Rectal smooth muscle tissue (tissue), 1 donor: Measurements from ENCODE around the gene LHX6.
A peak's percentile ranks its signal among the peaks of the same experiment; 100 is the strongest.

Experiments
- H3K27ac ChIP-seq: one replicate; pipeline ENCODE4 v1.7.0; 2013; ENCODE audit warnings: low read depth, low read length, inconsistent platforms
- H3K27me3 ChIP-seq: one replicate; pipeline ENCODE4 v1.7.0; 2013; ENCODE audit warnings: low read length; ENCODE audit not compliant: control insufficient read depth, insufficient read depth
- H3K36me3 ChIP-seq: one replicate; pipeline ENCODE4 v1.7.0; 2013; ENCODE audit warnings: low read length; ENCODE audit not compliant: control insufficient read depth, insufficient read depth
- H3K4me1 ChIP-seq: one replicate; pipeline ENCODE4 v1.7.0; 2013; ENCODE audit warnings: low read length; ENCODE audit not compliant: control insufficient read depth, insufficient read depth
- H3K4me3 ChIP-seq: one replicate; pipeline ENCODE4 v1.7.0; 2013; ENCODE audit warnings: low read length
- H3K9ac ChIP-seq: one replicate; pipeline ENCODE4 v1.7.0; 2013; ENCODE audit warnings: low read length

Gene LHX6

DNA sequence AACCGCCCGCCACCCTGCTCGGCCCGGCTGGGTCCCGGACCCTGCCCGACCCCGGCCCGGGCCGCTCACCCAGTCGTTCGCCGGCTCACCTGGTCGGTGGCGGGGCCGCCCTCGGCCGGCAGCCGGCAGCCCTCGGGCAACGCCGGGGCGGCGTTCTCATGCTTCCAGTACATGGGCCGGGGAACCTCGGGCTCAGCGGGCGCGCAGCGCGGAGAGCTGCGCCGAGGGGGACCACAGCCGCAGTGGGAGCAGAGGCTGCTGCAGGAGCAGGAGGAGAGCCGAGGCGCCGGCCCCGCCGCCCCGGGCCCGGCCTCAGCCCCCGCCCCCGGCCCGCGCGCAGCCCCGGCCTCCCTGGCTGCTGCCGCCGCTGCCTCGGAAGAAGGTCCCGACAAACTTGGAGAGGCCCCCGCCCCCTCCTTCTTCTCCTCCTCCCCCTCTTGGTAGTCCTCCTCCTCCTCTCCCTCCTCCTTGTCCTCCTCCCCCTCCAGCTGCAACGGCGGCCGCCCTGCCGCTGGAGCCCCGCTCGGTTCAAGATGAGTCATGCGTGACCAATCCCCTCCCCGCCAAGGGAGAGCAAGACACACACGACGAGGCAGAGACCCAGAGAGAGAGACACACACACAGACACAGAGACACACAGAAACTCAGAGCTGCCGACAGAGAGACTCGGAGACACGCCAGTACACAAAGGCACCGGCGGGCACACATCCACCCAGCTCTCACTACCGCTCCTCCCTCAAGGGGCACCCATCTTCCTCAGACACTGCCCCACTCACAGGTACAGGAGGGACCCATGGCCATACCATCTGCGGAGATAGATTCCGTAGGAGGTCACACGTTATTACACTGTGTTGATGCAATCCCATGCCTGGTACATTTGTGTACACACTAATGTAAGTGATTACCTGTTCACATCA, at the start of gene LHX6:
TSS of gene LHX6 (minus strand) at position 390 of the 917 bp plus-strand sequence. CDS start at position 173, 217 bp downstream.
- Histone ChIP-seq H3K4me1 (no peaks in the 10 kb centered on the region), H3K4me3 (peak within 1 kb of the TSS; percentile 22), H3K9ac (no peak within 1 kb of the TSS), H3K27me3 (peaks cover 43% of the 10 kb centered on the region), H3K27ac (no peak within 1 kb of the TSS), H3K36me3 (no peaks in the 10 kb centered on the region)

DNA sequence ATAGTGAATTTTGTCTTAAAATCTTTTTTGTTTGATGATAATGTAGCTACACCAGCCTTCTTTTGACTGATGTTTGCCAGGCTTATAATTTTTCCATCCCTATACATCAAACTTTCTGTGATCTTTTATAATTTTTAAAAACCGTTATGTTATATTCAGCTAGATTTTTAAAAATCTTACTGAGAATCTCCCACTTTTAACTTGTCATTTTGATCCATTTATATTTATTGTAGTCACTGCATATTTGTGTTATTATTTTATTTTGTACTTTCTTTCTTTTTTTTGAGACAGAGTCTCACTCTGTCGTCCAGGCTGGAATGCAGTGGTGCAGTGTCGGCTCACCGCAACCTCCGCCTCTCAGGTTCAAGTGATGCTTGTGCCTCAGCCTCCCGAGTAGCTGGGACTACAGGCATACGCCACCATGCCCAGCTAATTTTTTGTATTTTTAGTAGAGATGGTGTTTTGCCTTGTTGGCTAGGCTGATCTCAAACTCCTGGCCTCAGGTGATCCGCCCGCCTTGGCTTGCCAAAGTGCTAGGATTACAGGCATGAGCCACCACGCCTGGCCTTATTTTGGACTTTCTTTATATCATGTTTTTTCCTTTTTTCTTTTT, 48.6 kb upstream of the LHX6 start:
- H3K9ac ChIP-seq: no peak overlapping the region
- no peak overlapping the region for H3K4me3 ChIP-seq
- no peaks in the 10 kb centered on the region for H3K27me3 ChIP-seq
- no peaks in the 10 kb centered on the region for H3K4me1 ChIP-seq
- H3K27ac ChIP-seq: no peak overlapping the region
- H3K36me3 ChIP-seq: peaks cover 15% of the 10 kb centered on the region

DNA sequence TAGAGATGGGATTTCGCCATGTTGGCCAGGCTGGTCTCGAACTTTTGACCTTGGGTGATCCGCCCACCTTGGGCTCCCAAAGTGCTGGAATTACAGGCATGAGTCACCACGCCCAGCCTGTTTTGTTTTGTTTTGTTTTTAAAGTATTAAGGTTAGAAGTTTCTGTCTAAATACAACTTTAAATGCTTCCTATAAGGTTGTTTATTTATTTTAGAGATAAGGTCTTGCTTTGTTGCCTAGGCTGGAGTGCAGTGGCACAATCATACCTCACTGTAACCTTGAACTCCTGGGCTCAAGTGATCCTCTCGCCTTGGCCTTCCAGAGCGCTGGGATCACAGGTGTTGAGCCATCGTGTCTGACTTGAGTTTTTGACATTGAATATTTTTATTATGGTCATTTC, 47.3 kb upstream of the LHX6 start:
- Histone ChIP-seq H3K27me3 (no peaks in the 10 kb centered on the region), H3K4me1 (no peaks in the 10 kb centered on the region), H3K36me3 (peaks cover 9% of the 10 kb centered on the region), H3K9ac (no peak overlapping the region), H3K27ac (no peak overlapping the region), H3K4me3 (no peak overlapping the region)

DNA sequence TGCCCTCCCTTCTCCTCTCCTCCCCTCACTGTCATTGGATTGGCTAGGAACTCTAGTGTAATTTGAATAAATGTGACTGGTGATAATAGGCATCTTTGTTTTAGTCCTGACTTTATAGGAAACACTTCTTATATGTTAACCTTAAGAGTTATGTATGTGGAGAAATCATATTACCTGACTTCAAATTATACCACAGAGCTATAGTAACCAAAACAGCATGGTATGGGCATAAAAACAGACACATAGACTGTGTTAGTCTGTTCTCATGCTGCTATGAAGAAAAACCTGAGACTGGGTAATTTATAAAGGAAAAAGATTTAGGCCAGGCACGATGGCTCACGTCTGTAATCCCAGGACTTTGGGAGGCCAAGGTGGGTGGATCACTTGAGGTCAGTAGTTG, 45.3 kb upstream of the LHX6 start:
- H3K27ac ChIP-seq: no peak overlapping the region
- H3K4me1 ChIP-seq: no peaks in the 10 kb centered on the region
- H3K9ac ChIP-seq: no peak overlapping the region
- no peak overlapping the region for H3K4me3 ChIP-seq
- no peaks in the 10 kb centered on the region for H3K27me3 ChIP-seq
- H3K36me3 ChIP-seq: peaks cover 6% of the 10 kb centered on the region

DNA sequence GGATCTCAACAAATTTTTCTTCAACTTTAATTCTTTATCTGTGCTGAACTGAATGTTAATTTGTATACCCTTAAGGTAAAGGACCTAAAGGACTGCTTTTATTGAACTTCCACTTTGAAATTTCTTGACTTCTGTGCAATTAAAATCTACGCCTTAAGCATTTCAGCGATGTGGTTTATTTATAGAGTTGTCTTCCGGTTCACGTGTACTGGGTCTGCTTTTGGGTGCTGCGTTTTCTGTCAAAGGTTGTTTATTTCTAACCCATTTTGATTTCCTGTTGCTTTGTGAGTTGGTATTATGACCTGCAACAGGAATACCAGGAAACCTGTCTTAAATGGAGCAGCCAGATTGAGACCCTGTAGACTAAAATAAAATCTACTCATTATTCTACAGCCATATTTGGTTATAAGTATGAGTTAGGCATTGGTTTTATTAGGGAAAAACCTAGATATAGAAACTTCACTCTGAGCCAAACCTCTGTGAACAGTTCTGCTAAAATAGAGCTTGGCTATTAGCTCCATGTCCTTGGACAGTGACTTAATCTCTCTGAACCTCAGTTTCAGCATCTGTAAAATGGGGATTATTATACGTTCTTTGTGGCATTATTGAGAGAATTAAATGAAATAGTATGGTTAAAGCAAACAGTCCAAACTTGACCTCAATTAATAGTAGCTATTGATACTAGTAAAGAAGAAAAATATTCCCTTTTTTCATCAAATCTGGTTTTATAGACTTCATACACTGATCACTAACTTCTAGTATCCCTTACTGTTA, 39.5 kb upstream of the LHX6 start:
- H3K27me3 ChIP-seq: no peaks in the 10 kb centered on the region
- H3K9ac ChIP-seq: no peak overlapping the region
- H3K27ac ChIP-seq: no peak overlapping the region
- H3K4me3 ChIP-seq: no peak overlapping the region
- H3K36me3 ChIP-seq: no peaks in the 10 kb centered on the region
- peaks cover 12% of the 10 kb centered on the region for H3K4me1 ChIP-seq

DNA sequence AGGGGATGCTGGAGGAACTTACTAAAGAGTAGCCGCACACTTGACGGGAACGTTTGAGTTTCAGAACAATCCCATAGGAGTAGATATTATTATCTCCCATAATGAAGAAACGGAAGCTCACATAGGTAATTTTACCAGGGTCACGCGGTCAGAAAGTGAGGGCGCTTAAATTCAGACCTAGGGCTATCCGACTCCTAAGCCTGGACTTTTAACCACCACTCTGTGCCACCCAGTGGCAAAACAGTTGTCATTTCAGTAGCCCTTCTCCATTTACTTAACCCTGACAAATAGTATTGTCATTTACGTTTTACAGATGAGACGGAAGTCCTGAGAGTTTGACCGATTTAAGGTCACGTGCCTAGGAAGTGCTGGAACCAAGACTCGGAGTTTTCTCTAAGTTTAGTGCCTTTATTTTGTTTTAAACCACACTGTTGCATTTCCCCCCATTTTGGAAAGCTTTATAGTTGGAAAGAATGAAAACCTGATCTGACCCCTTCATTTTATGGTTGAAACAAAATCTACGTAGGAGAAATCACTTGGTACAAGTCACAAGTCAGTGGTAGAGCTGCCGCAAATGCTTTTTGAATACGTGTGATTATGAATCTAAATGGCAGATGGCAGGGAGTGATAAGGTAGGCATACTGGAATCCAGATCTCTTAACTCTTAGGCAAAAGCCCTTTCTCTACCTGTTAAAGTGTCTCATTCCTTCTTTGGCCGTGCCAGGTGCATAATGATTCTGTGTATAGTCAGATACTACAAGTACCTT, 36.6 kb upstream of the LHX6 start:
- H3K4me1 ChIP-seq: peaks cover 22% of the 10 kb centered on the region
- peak overlapping the region; percentile 90 for H3K27ac ChIP-seq

DNA sequence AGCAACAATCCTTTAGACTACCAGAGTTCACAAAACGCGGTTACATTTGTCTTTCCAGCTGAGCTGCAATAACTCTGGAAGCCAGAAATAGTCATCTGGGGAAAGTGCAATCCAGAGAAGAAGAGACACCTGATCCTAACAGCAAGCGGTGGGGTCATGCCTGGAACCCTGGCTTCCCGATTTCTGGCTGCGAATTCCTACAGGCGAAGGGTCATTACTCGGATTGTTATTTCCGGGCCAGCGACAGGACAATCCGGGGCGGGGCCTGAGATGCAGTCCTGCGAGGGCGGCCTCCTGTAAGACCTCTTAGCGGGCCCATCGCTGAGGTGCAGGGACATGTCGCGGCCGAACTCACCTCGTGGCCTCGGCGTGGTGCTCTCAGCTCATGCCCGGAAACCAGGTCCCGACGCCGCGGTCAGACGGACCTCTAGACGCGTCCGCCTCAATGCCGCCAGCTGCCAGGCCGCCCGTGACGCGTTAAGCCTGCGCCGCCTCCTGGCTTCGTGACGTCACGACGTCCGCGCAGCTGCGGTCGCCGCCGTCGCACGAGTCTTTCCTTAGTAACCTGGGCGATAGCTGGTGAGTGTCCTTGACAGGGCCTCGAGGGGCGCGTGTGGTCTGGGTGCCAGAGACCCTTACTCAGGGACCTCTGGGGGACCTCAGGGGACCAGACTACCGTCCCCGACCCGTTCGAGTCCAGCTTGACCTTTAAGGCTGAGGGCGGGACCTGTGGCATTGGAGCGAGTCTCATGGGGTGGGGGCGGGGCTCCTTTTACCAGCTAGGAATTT, 35.8 kb upstream of the LHX6 start, which contains the start of the genes MRRF and RBM18:
TSS of gene MRRF (plus strand) at position 523 of the 789 bp plus-strand sequence. CDS start 6,010 bp downstream, outside the sequence.
TSS of gene RBM18 (minus strand) at position 481 of the 789 bp plus-strand sequence. CDS start 3,348 bp downstream, outside the sequence.
- H3K27ac ChIP-seq: peak within 1 kb of the TSS; percentile 90
- peaks cover 6% of the 10 kb centered on the region for H3K36me3 ChIP-seq
- peaks cover 22% of the 10 kb centered on the region for H3K4me1 ChIP-seq
- peak within 1 kb of the TSS; percentile 92 for H3K9ac ChIP-seq
- H3K4me3 ChIP-seq: peak within 1 kb of the TSS; percentile 75
- H3K27me3 ChIP-seq: no peaks in the 10 kb centered on the region

More for the DNA sequence above, 36.6 kb upstream of the LHX6 start:
- peaks cover 6% of the 10 kb centered on the region for H3K36me3 ChIP-seq
- H3K4me3 ChIP-seq: peak overlapping the region; percentile 75
- H3K9ac ChIP-seq: peak overlapping the region; percentile 92
- no peaks in the 10 kb centered on the region for H3K27me3 ChIP-seq

DNA sequence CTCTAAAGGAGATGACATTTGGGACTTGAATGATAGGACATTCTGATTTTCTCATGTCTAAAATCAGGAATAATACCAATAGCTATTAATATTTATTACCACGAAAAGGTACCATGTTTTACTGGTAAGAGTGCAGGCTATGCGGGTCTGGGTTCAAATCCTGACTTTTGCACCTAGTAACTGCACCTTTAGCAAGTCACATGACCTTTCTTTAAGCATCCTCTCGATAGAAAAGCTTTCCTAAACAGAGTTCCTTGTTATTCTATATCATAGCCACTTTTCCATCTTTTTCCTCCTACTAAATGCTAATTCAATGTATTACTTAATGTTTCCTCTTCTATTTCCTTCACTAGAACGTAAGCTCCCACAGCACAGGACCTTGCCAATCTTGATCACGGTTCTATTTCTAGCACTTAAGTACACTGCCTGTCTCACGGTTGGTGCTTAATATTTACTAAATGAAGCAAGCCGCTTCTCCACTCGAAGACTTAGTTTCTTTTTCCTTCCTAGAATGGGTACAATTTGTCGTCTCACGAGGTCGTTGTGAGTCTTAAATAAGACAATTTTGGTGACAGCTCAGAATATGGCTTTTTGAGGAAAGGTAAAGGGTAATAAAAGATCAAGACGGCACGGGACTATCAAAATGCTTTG, 35.1 kb upstream of the LHX6 start:
- H3K36me3 ChIP-seq: peaks cover 6% of the 10 kb centered on the region
- peak overlapping the region; percentile 10 for H3K9ac ChIP-seq
- H3K27ac ChIP-seq: peak overlapping the region; percentile 90
- H3K4me3 ChIP-seq: peak overlapping the region; percentile 75
- peaks cover 22% of the 10 kb centered on the region for H3K4me1 ChIP-seq
- no peaks in the 10 kb centered on the region for H3K27me3 ChIP-seq

DNA sequence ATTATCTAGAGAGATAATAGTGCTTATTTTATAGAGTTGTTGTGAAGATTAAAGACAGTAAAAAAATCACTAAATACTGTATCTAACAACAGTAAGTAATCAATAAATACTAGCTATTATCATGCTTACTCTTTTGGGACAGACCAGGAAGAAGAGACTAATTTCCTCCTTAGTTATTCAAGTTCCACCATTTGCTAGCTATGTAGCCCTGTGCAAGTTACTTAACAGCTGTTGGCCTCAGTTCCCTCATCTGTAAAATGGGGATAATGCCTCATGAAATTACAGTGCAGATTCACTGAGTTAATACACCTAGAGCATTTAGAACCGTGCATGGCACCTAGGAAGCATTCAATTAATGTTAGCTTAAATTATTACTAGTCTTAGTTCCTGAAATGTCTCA, 33.3 kb upstream of the LHX6 start:
- Histone ChIP-seq H3K36me3 (peaks cover 8% of the 10 kb centered on the region), H3K9ac (no peak overlapping the region), H3K27ac (no peak overlapping the region), H3K4me1 (peaks cover 22% of the 10 kb centered on the region), H3K4me3 (no peak overlapping the region), H3K27me3 (no peaks in the 10 kb centered on the region)

DNA sequence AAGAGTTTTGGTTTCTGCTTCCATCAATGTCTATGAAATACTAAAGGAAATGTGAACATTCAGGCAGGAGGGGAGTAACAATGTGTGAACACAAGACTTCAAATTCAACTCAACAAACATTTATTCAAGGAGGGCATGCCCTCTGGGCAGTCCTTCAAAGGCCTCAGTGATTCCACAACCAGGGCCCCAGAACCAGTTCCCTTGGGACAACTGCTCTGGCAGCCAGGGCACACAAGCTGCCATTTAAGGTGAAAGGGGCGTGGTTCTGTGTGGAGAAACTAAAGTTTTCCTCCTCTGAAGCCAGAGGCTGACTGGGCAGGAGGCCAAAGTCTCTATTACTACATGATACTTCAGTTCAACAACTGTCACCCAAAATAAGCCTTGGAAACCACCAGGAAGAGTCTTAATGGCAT, 32.7 kb upstream of the LHX6 start:
- Histone ChIP-seq H3K4me1 (peaks cover 22% of the 10 kb centered on the region), H3K36me3 (peaks cover 8% of the 10 kb centered on the region), H3K9ac (no peak overlapping the region), H3K27ac (no peak overlapping the region), H3K4me3 (no peak overlapping the region), H3K27me3 (no peaks in the 10 kb centered on the region)
